OCI-LY7 (cell line): Measurements from ENCODE around the gene EYA3. TPM values are rescaled to one million over a fixed set of nuclear protein-coding genes. Genes with fewer than 3 reads are reported as not detected.
A peak's percentile ranks its signal among the peaks of the same experiment; 100 is the strongest.

ENCODE experiments used
- BruUV-seq: library from RNA; stranded (reverse); fragments of 400-500 nt; replicated peaks from 2 replicates; lab custom pipeline; 2021; lab: Mats Ljungman, UMichigan
- CTCF ChIA-PET: fragments of 300-600 bp; sonication (Branson Sonifier 250); formaldehyde crosslinking; loops from one replicate; lab custom pipeline; 2022; ENCODE audit warnings: antibody characterized with exemption; ENCODE audit not compliant: unreplicated experiment; lab: Charles Lee
- POLR2A ChIA-PET: fragments of 300-600 bp; sonication (Branson Sonifier 250); formaldehyde crosslinking; loops from one replicate; lab custom pipeline; 2022; ENCODE audit warnings: antibody characterized with exemption; lab: Charles Lee
- DNase-seq: peaks from one replicate; pipeline ENCODE4 v3.0.0-alpha.2; 2015; ENCODE audit warnings: low spot score
- H2AFZ ChIP-seq: fragments of 200-600 bp; sonication (generic), shearing (Covaris generic); 2 replicates; pipeline ENCODE4 v1.6.1; 2014; ENCODE audit warnings: mild to moderate bottlenecking, antibody characterized with exemption, low read length, moderate library complexity
- H3K27ac ChIP-seq: fragments of 200-600 bp; sonication (generic); 2 replicates; pipeline ENCODE4 v1.5.1; 2014; ENCODE audit warnings: mixed run types, low read depth, mild to moderate bottlenecking, moderate library complexity, low read length, inconsistent platforms; ENCODE audit not compliant: poor library complexity, severe bottlenecking
- H3K36me3 ChIP-seq: fragments of 200-600 bp; sonication (generic); 2 replicates; pipeline ENCODE4 v1.6.1; 2014; ENCODE audit warnings: mild to moderate bottlenecking, antibody characterized with exemption, low read length, moderate library complexity, mixed read lengths; ENCODE audit not compliant: insufficient read depth
- H3K4me1 ChIP-seq: fragments of 200-600 bp; sonication (generic); 2 replicates; pipeline ENCODE4 v1.5.1; 2014; ENCODE audit warnings: mild to moderate bottlenecking, low read length; ENCODE audit not compliant: insufficient read depth, poor library complexity, severe bottlenecking
- H3K4me2 ChIP-seq: fragments of 200-600 bp; sonication (generic); 2 replicates; pipeline ENCODE4 v1.6.1; 2014; ENCODE audit warnings: mild to moderate bottlenecking, low read length
- H3K4me3 ChIP-seq: fragments of 200-600 bp; sonication (generic); 2 replicates; pipeline ENCODE4 v1.5.1; 2014; ENCODE audit warnings: mild to moderate bottlenecking, low read depth, low read length; ENCODE audit not compliant: poor library complexity, severe bottlenecking
- H3K79me2 ChIP-seq: fragments of 200-600 bp; sonication (generic); 2 replicates; pipeline ENCODE4 v1.6.1; 2016; ENCODE audit warnings: low read depth, mild to moderate bottlenecking, low read length, moderate library complexity, mixed read lengths; ENCODE audit not compliant: insufficient read depth
- H3K9me2 ChIP-seq: fragments of 200-600 bp; sonication (generic); 2 replicates; pipeline ENCODE4 v1.6.1; 2016; ENCODE audit warnings: mild to moderate bottlenecking, low read length, mixed read lengths; ENCODE audit not compliant: insufficient read depth
- H3K9me3 ChIP-seq: fragments of 200-600 bp; sonication (generic); 2 replicates; pipeline ENCODE4 v1.6.1; 2014; ENCODE audit warnings: mild to moderate bottlenecking, mixed run types, low read length, mixed read lengths
- H4K20me1 ChIP-seq: fragments of 200-600 bp; sonication (generic); 2 replicates; pipeline ENCODE4 v1.6.1; 2014; ENCODE audit warnings: mild to moderate bottlenecking, antibody characterized with exemption, low read length, moderate library complexity, mixed read lengths; ENCODE audit not compliant: insufficient read depth
- EZH2phosphoT487 ChIP-seq: fragments of 200-600 bp; sonication (generic); IDR thresholded peaks from 2 replicates; pipeline ENCODE4 v1.6.1; 2018; ENCODE audit warnings: low read depth, borderline replicate concordance, mild to moderate bottlenecking, mixed run types, antibody characterized with exemption, low read length, moderate library complexity, mixed read lengths
- intact Hi-C: fragments of 100-400 bp; cut with micrococcal nuclease; formaldehyde crosslinking; loops from one replicate; pipeline ENCODE4 v1.10.0; 2022; ENCODE audit not compliant: unreplicated experiment
- total RNA-seq, 2 experiments: library from RNA; depleted of rRNA in 1 of 2; stranded (reverse); fragments of >200 nt in 1 of 2; shearing (Covaris generic) in 1 of 2; gene quantifications; 2 replicates each; pipeline ENCODE4 v1.2.3, GENCODE V29; 2014 to 2022
- TF ChIP-seq, protein P1 (sequence below): fragments of 200-600 bp; sonication (generic); conservative IDR thresholded peaks from 2 replicates; pipeline ENCODE4 v1.5.1; 2014; ENCODE audit warnings: mild to moderate bottlenecking, antibody characterized with exemption, low read length, moderate library complexity, mixed read lengths

EYA3 gene
- total RNA-seq, 2 experiments from 2014 or later, result 29.0 to 114 TPM

DNA sequence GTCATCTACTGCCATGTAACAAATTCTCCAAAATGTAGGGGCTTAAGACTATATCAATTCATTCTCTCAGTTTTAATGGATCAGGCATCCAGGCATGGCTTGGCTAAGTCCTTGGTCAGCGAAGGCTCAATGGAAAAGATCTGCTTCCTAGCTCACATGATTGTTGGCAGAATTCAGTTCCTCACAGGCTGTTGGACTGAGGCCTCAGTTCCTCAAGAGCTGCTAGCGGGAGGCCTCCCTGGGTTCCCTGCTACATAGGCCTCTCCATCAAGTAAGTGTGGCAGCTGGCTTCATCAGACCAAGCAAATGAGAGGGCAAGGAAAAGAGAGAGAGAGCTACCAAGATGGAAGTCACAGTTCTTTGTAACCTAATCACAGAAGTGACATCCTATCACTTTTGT lies 19.6 kb upstream of the EYA3 start:
- Histone ChIP-seq H3K79me2 (no peaks in the 10 kb centered on the region), H3K4me2 (no peak overlapping the region), H2AFZ (no peak overlapping the region), H3K36me3 (no peaks in the 10 kb centered on the region), H3K9me2 (no peaks in the 10 kb centered on the region), H3K4me1 (peaks cover 9% of the 10 kb centered on the region), H3K9me3 (no peaks in the 10 kb centered on the region), H4K20me1 (no peaks in the 10 kb centered on the region), H3K27ac (no peak overlapping the region), H3K4me3 (no peak overlapping the region)
- TF ChIP-seq, protein P1, sequence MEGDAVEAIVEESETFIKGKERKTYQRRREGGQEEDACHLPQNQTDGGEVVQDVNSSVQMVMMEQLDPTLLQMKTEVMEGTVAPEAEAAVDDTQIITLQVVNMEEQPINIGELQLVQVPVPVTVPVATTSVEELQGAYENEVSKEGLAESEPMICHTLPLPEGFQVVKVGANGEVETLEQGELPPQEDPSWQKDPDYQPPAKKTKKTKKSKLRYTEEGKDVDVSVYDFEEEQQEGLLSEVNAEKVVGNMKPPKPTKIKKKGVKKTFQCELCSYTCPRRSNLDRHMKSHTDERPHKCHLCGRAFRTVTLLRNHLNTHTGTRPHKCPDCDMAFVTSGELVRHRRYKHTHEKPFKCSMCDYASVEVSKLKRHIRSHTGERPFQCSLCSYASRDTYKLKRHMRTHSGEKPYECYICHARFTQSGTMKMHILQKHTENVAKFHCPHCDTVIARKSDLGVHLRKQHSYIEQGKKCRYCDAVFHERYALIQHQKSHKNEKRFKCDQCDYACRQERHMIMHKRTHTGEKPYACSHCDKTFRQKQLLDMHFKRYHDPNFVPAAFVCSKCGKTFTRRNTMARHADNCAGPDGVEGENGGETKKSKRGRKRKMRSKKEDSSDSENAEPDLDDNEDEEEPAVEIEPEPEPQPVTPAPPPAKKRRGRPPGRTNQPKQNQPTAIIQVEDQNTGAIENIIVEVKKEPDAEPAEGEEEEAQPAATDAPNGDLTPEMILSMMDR, result no peak
- TF ChIP-seq EZH2phosphoT487, result no peak
- no peak for DNase-seq
- ChIA-PET CTCF (no interaction called here), POLR2A (interaction anchor here (0.6 to 1.0 kb wide), 2 partner anchors 29 to 30 kb away, joined by 5 read pairs; no protein-coding TSS in a partner anchor)
- no TSS peak for BruUV-seq
- intact Hi-C loops, result no loop called here

DNA sequence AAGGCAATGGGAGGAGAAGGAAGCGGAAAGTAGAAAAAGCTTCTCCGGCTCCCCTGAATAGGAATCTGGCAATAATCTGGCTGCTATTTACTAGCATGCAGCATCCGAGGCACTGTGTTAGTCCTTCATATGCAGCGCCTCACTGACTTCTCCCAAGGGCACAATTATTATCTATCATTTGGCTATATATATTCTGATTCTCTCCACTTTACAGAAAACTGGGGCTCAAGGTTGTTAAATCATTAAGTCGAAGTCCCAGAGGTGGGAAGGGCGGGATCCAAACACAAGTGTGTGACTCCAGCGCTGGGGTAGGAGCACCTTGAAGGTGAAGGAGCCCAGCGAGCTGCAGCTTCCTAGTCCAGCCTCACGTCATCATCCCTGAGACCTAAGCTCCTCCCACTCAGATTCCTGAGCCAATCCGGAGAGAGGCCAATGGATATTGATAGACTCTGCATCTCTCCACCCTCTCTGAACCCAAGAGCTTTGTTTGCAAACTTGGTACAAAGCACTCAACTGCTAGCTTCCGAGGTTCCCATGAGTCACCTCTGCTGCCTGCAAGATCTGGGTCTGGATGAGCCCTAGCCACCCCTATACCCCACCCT lies 16.6 kb upstream of the EYA3 start:
- CTCF ChIA-PET, result no interaction called here
- no peak overlapping the region for H3K27ac ChIP-seq
- TF ChIP-seq, protein P1, result no peak
- TF ChIP-seq EZH2phosphoT487, result no peak
- POLR2A ChIA-PET, result interaction anchor here (0.7 to 1.6 kb wide), 4 partner anchors 9 to 17 kb away, joined by 3 to 5 read pairs (median 3); partner anchors contain the start of gene EYA3
- intact Hi-C loops, result no loop called here
- H3K4me3 ChIP-seq, result no peak overlapping the region
- H2AFZ ChIP-seq, result peak overlapping the region; percentile 32; the same call in 1 of the 2 replicates
- no peaks in the 10 kb centered on the region for H3K9me2 ChIP-seq
- no peaks in the 10 kb centered on the region for H3K79me2 ChIP-seq
- H3K9me3 ChIP-seq, result no peaks in the 10 kb centered on the region
- H3K4me2 ChIP-seq, result no peak overlapping the region
- BruUV-seq, result no TSS peak
- H4K20me1 ChIP-seq, result no peaks in the 10 kb centered on the region
- no peaks in the 10 kb centered on the region for H3K4me1 ChIP-seq
- H3K36me3 ChIP-seq, result no peaks in the 10 kb centered on the region
- DNase-seq, result no peak

DNA sequence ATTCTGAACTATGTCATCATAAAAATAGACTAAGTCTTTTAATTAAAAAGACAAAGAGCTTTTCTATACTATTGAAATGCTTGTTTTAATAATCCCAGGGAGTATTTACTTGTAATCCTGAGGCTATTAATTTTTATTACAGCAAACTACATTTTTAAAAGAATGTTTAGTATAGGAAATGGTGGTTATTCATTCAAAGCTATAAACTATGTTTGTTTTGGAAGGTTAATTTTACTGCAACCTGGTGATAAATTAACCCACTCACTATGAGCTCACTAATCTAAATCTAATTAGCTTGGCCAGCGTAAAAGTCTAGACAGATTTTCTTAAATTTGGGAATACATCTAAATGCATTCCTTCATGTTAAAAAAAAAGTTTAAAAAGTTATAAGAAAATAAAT lies 13.8 kb upstream of the EYA3 start:
- no peak overlapping the region for H3K4me2 ChIP-seq
- no peak overlapping the region for H3K27ac ChIP-seq
- TF ChIP-seq, protein P1, result no peak
- no peak for TF ChIP-seq EZH2phosphoT487
- H2AFZ ChIP-seq, result no peak overlapping the region
- H3K79me2 ChIP-seq, result no peaks in the 10 kb centered on the region
- intact Hi-C loops, result no loop called here
- no peaks in the 10 kb centered on the region for H3K9me2 ChIP-seq
- ChIA-PET CTCF (no interaction called here), POLR2A (interaction anchor here (0.7 to 1.4 kb wide), 4 partner anchors 10 to 68 kb away, joined by 3 to 6 read pairs (median 4); no protein-coding TSS in a partner anchor)
- no peaks in the 10 kb centered on the region for H3K36me3 ChIP-seq
- no TSS peak for BruUV-seq
- H3K4me3 ChIP-seq, result no peak overlapping the region
- no peaks in the 10 kb centered on the region for H3K4me1 ChIP-seq
- no peaks in the 10 kb centered on the region for H3K9me3 ChIP-seq
- no peak for DNase-seq
- H4K20me1 ChIP-seq, result no peaks in the 10 kb centered on the region
